GM23338 (cell line): ENCODE results near the gene SLC9A8. TPM values are rescaled to one million over a fixed set of nuclear protein-coding genes. Genes with fewer than 3 reads are reported as not detected.

Experiments used
- ATAC-seq: fragments of 200-7000 bp; cut with Tn5 transposase; 3 replicates; pipeline ENCODE4 v1.9.1; 2020
- DNase-seq: peaks from one replicate; pipeline ENCODE4 v3.0.0-alpha.2; 2015; ENCODE audit warnings: low spot score
- H2AFZ ChIP-seq: fragments of 200-600 bp; sonication (generic); 2 replicates; pipeline ENCODE4 v1.8.0; 2016; ENCODE audit warnings: antibody characterized with exemption, mild to moderate bottlenecking, moderate library complexity
- H3F3A ChIP-seq: fragments of 200-600 bp; sonication (generic); replicated peaks from 2 replicates; pipeline ENCODE4 v1.8.0; 2017; ENCODE audit warnings: antibody characterized with exemption, mixed run types, low read depth
- H3K27ac ChIP-seq: fragments of 200-600 bp; sonication (generic); 2 replicates; pipeline ENCODE4 v1.6.1; 2016; ENCODE audit warnings: low read depth
- H3K27me3 ChIP-seq: fragments of 200-600 bp; sonication (generic); 2 replicates; pipeline ENCODE4 v1.8.0; 2016; ENCODE audit warnings: mild to moderate bottlenecking, mixed run types, moderate library complexity; ENCODE audit not compliant: insufficient read depth
- H3K36me3 ChIP-seq: fragments of 200-600 bp; sonication (generic); 2 replicates; pipeline ENCODE4 v1.8.0; 2016; ENCODE audit warnings: mild to moderate bottlenecking; ENCODE audit not compliant: insufficient read depth
- H3K4me1 ChIP-seq: fragments of 200-600 bp; sonication (generic); 2 replicates; pipeline ENCODE4 v1.8.0; 2016; ENCODE audit warnings: mild to moderate bottlenecking, moderate library complexity; ENCODE audit not compliant: insufficient read depth
- H3K4me2 ChIP-seq: fragments of 200-600 bp; sonication (generic); 2 replicates; pipeline ENCODE4 v1.7.1; 2017; ENCODE audit warnings: mixed run types
- H3K4me3 ChIP-seq: fragments of 200-600 bp; sonication (generic); 2 replicates; pipeline ENCODE4 v1.6.1; 2016; ENCODE audit warnings: mixed run types
- H3K79me2 ChIP-seq: fragments of 200-600 bp; sonication (generic); replicated peaks from 2 replicates; pipeline ENCODE4 v1.8.0; 2017; ENCODE audit warnings: mild to moderate bottlenecking; ENCODE audit not compliant: insufficient read depth
- H3K9me2 ChIP-seq: fragments of 200-600 bp; sonication (generic); 2 replicates; pipeline ENCODE4 v1.8.0; 2017; ENCODE audit not compliant: insufficient read depth
- H4K20me1 ChIP-seq: fragments of 200-600 bp; sonication (generic); replicated peaks from 2 replicates; pipeline ENCODE4 v1.8.0; 2017; ENCODE audit warnings: mild to moderate bottlenecking; ENCODE audit not compliant: insufficient read depth
- H3K27ac Mint-ChIP-seq: 2 replicates; pipeline ENCODE4 v1.8.0; 2020; ENCODE audit warnings: inconsistent platforms, mild to moderate bottlenecking, moderate library complexity, mixed read lengths
- H3K27me3 Mint-ChIP-seq: 3 replicates; pipeline ENCODE4 v1.8.0; 2022; ENCODE audit warnings: low read depth, mild to moderate bottlenecking, moderate library complexity, mixed read lengths, inconsistent platforms; ENCODE audit not compliant: insufficient read depth, poor library complexity
- H3K36me3 Mint-ChIP-seq: 3 replicates; pipeline ENCODE4 v1.8.0; 2021; ENCODE audit warnings: low read depth, mild to moderate bottlenecking, inconsistent platforms, moderate library complexity, mixed read lengths
- H3K4me1 Mint-ChIP-seq: 3 replicates; pipeline ENCODE4 v1.8.0; 2020; ENCODE audit warnings: mild to moderate bottlenecking, inconsistent platforms, mixed read lengths
- H3K4me3 Mint-ChIP-seq: 3 replicates; pipeline ENCODE4 v1.8.0; 2021; ENCODE audit warnings: moderate library complexity, mild to moderate bottlenecking, inconsistent platforms, mixed read lengths
- H3K9me3 Mint-ChIP-seq: 3 replicates; pipeline ENCODE4 v1.8.0; 2020; ENCODE audit warnings: moderate library complexity, mild to moderate bottlenecking, inconsistent platforms, mixed read lengths
- CREB1 ChIP-seq: fragments of 250-450 bp; sonication (Bioruptor Pico); IDR thresholded peaks from 2 replicates; pipeline ENCODE4 v1.5.0; 2020; ENCODE audit warnings: low read depth, mild to moderate bottlenecking, moderate library complexity
- CTCF ChIP-seq, 2 experiments: fragments of 200-600 bp in 1 of 2; sonication (generic) in 1 of 2; conservative IDR thresholded peaks; 2 replicates each; pipeline versions ENCODE4 v1.5.1 to v1.6.1; 2016 to 2017; ENCODE audit warnings: antibody characterized with exemption in 2 of 2, low read depth in 2 of 2, mild to moderate bottlenecking in 2 of 2, moderate library complexity in 1 of 2
- ETS1 ChIP-seq: IDR thresholded peaks from 2 replicates; pipeline ENCODE4 v1.6.1; 2016; ENCODE audit warnings: antibody characterized with exemption
- EZH2phosphoT487 ChIP-seq: fragments of 200-600 bp; sonication (generic); IDR thresholded peaks from one replicate; pipeline ENCODE4 v1.8.1; 2018; ENCODE audit warnings: antibody characterized with exemption; ENCODE audit not compliant: unreplicated experiment
- JUNB ChIP-seq: IDR thresholded peaks from one replicate; pipeline ENCODE4 v1.6.1; 2016; ENCODE audit warnings: antibody characterized with exemption; ENCODE audit not compliant: unreplicated experiment
- NANOG ChIP-seq: IDR thresholded peaks from 2 replicates; pipeline ENCODE4 v1.6.1; 2016; ENCODE audit warnings: antibody characterized with exemption, borderline replicate concordance
- STAT1 ChIP-seq: IDR thresholded peaks from one replicate; pipeline ENCODE4 v1.6.1; 2016; ENCODE audit warnings: antibody characterized with exemption; ENCODE audit not compliant: unreplicated experiment
- ZNF114 ChIP-seq: fragments of 250-450 bp; sonication (Bioruptor Pico); IDR thresholded peaks from 2 replicates; pipeline ENCODE4 v1.5.0; 2020; ENCODE audit warnings: mild to moderate bottlenecking, moderate library complexity
- ZNF331 ChIP-seq: fragments of 250-450 bp; sonication (Bioruptor Pico); IDR thresholded peaks from 2 replicates; pipeline ENCODE4 v1.5.0; 2020; ENCODE audit warnings: low read depth, mild to moderate bottlenecking, moderate library complexity
- polyA plus RNA-seq: library from polyadenylated mRNA; unstranded; fragments of >200 nt; fragmentation: Nextera tagmentation; extraction: Ambion mirVana; gene quantifications from 2 replicates; pipeline ENCODE4 v1.2.1, GENCODE V29; 2016
- total RNA-seq: library from RNA; depleted of rRNA; stranded (reverse); fragments of >200 nt; shearing (Covaris generic); gene quantifications from 2 replicates; pipeline ENCODE4 v1.2.3, GENCODE V29; 2014

The SLC9A8 gene
- total and polyA plus RNA-seq, 2 experiments from 2014 or later = 2.6 to 6.4 TPM

- H3K36me3 Mint-ChIP-seq = no peaks in the 10 kb centered on the region
- no peak overlapping the region for H3K27ac Mint-ChIP-seq
- Histone ChIP-seq H3K9me2 (no peaks in the 10 kb centered on the region), H4K20me1 (peaks cover 28% of the 10 kb centered on the region), H3K36me3 (no peaks in the 10 kb centered on the region), H3K27ac (no peak overlapping the region; the same call in 1 of the 2 replicates), H2AFZ (no peak overlapping the region; the same call in 1 of the 2 replicates), H3K4me3 (peak overlapping the region; percentile 99), H3K27me3 (no peaks in the 10 kb centered on the region), H3F3A (peaks cover 7% of the 10 kb centered on the region; the same call in 1 of the 2 replicates), H3K4me1 (peaks cover 6% of the 10 kb centered on the region; the same call in 1 of the 2 replicates), H3K4me2 (peak overlapping the region; percentile 99), H3K79me2 (peaks cover 54% of the 10 kb centered on the region)
- H3K4me3 Mint-ChIP-seq = peak overlapping the region; percentile 99
- ATAC-seq = peak; percentile 38
- no peaks in the 10 kb centered on the region; the same call in 2 of the 3 replicates for H3K9me3 Mint-ChIP-seq
- peak; percentile 49 for DNase-seq
- peaks cover 15% of the 10 kb centered on the region for H3K27me3 Mint-ChIP-seq
- TF ChIP-seq NANOG (no peak), CTCF (conservative IDR thresholded peaks at IDR 0.05; ENCODE audit: low read depth in 2 of 2) (0 out of 4 replicates have a peak, but pooled peaks of 1 of the 2 experiments have one; percentile 10)
- H3K4me1 Mint-ChIP-seq = peaks cover 18% of the 10 kb centered on the region
These were observed 101.9 kb downstream of the SLC9A8 start for GRCh38 chr20:49914310-49915117.

GRCh38 chr20:49915118-49915379 lies 102.4 kb downstream of the SLC9A8 start:
- DNase-seq (no peak), ATAC-seq (no peak; the same call in 2 of the 3 replicates)
- Mint-ChIP-seq H3K27ac (no peak overlapping the region), H3K4me3 (peak overlapping the region; percentile 99), H3K27me3 (peaks cover 15% of the 10 kb centered on the region), H3K36me3 (no peaks in the 10 kb centered on the region), H3K9me3 (no peaks in the 10 kb centered on the region; the same call in 2 of the 3 replicates), H3K4me1 (peaks cover 18% of the 10 kb centered on the region)
- H4K20me1 ChIP-seq = peaks cover 28% of the 10 kb centered on the region
- H3K27me3 ChIP-seq = no peaks in the 10 kb centered on the region
- peak overlapping the region; percentile 100; the same call in 1 of the 2 replicates for H3K27ac ChIP-seq
- H3K4me1 ChIP-seq = peaks cover 6% of the 10 kb centered on the region; the same call in 1 of the 2 replicates
- H3K36me3 ChIP-seq = no peaks in the 10 kb centered on the region
- peak overlapping the region; percentile 99 for H3K4me3 ChIP-seq
- H3K79me2 ChIP-seq = peaks cover 49% of the 10 kb centered on the region
- peak overlapping the region; percentile 100 for H2AFZ ChIP-seq
- H3F3A ChIP-seq = peaks cover 7% of the 10 kb centered on the region; the same call in 1 of the 2 replicates
- peak overlapping the region; percentile 99 for H3K4me2 ChIP-seq
- no peaks in the 10 kb centered on the region for H3K9me2 ChIP-seq
- TF ChIP-seq ETS1 (no peak), EZH2phosphoT487 (no peak), JUNB (no peak), ZNF114 (CRISPR knock-in tag) (no peak), STAT1 (no peak), ZNF331 (CRISPR knock-in tag) (no peak), CREB1 (CRISPR knock-in tag) (no peak), CTCF (conservative IDR thresholded peaks at IDR 0.05; ENCODE audit: low read depth in 2 of 2) (no peak)
